GM12891 (cell line): ENCODE results near the gene CYTL1.
"Not testable (repeated sequence)": the region's sequence is repeated elsewhere in the genome, so short reads cannot be mapped to it uniquely, and the experiment has no call there.

ENCODE experiments used
- DNase-seq: peaks from one replicate; pipeline ENCODE4 v3.0.0; 2011; ENCODE audit warnings: low spot score; ENCODE audit not compliant: insufficient read length
- FAIRE-seq: peaks from 2 replicates; lab custom pipeline; 2011; peaks lifted over from hg19 to GRCh38; lab: Jason Lieb, UNC
- PAX5 ChIP-seq: IDR thresholded peaks from 2 replicates; pipeline ENCODE4 v1.6.1; 2011; ENCODE audit warnings: low read length, moderate library complexity, mild to moderate bottlenecking; ENCODE audit not compliant: insufficient read depth, severe bottlenecking
- POLR2A ChIP-seq: IDR thresholded peaks from 2 replicates; pipeline ENCODE4 v1.6.1; 2011; ENCODE audit warnings: low read depth, low read length, control low read depth
- POLR2AphosphoS5 ChIP-seq: IDR thresholded peaks from 2 replicates; pipeline ENCODE4 v1.6.1; 2011; ENCODE audit warnings: low read depth, low read length, control low read depth
- POU2F2 ChIP-seq: IDR thresholded peaks from 2 replicates; pipeline ENCODE4 v1.6.1; 2011; ENCODE audit warnings: low read depth, mild to moderate bottlenecking, control low read depth, low read length, moderate library complexity
- SPI1 ChIP-seq: IDR thresholded peaks from 2 replicates; pipeline ENCODE4 v1.6.1; 2011; ENCODE audit warnings: low read depth, low read length, control low read depth
- TAF1 ChIP-seq: IDR thresholded peaks from 2 replicates; pipeline ENCODE4 v1.6.1; 2011; ENCODE audit warnings: low read depth, low read length, control low read depth

Gene CYTL1

GRCh38 chr4:5020341-5020740, 1.1 kb upstream of the CYTL1 start:
- FAIRE-seq, result no peak
- TF ChIP-seq POLR2AphosphoS5 (no peak), POLR2A (no peak), POU2F2 (no peak), TAF1 (no peak), SPI1 (no peak), PAX5 (no peak)
- DNase-seq, result no peak

GRCh38 chr4:5019796-5020195, 538 bp upstream of the CYTL1 start:
- FAIRE-seq, result no peak
- TF ChIP-seq PAX5, result no peak
- TF ChIP-seq POLR2A, result no peak
- no peak for TF ChIP-seq SPI1
- TF ChIP-seq TAF1, result no peak
- no peak for TF ChIP-seq POU2F2
- no peak for TF ChIP-seq POLR2AphosphoS5
- DNase-seq, result no peak

DNA sequence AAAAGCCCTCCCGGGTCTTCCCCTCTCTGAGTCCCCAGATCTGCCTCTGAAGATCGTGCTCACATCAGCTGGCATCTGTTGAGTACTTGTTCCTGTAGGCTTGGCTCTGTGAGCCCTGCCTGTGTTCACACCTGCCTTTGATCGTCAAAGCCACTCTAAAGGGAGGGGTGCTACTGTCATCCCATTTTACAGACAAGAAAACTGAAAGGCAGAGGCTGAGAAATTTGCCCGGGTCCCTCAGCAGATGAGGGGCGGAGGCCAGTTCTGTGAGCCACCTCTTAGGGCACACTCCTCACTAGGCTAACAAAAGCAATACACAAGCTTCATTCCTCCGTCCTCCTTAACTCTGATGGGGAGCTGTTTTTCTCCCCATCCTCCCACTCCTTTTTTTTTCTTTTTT, 655 bp downstream of the CYTL1 start:
- no peak for TF ChIP-seq POU2F2
- no peak for TF ChIP-seq PAX5
- no peak for TF ChIP-seq POLR2AphosphoS5
- TF ChIP-seq POLR2A, result no peak
- TF ChIP-seq SPI1, result no peak
- no peak for TF ChIP-seq TAF1
- DNase-seq, result no peak
- FAIRE-seq, result no peak

DNA sequence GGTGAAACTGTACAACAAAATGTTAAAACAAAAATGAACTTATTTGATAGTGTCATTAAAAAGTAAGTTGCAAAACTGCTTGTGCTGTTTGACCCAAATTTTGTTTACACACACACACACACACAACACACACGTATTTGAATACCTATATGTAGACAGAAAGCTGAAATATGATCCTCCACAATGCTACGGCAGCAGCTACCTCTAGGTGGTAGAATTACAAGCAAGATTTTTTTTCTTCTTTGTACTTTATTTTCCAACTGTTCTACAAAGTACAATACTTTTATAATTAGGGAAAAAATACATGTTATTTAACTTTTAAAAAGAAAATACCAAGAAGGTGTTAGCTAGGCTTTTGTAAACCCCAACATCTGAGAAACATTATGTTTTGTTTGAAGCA, 1.2 kb downstream of the CYTL1 start:
- TF ChIP-seq PAX5 (no peak), SPI1 (no peak), POLR2A (no peak), TAF1 (no peak), POU2F2 (no peak), POLR2AphosphoS5 (no peak)
- FAIRE-seq (no peak), DNase-seq (no peak)

DNA sequence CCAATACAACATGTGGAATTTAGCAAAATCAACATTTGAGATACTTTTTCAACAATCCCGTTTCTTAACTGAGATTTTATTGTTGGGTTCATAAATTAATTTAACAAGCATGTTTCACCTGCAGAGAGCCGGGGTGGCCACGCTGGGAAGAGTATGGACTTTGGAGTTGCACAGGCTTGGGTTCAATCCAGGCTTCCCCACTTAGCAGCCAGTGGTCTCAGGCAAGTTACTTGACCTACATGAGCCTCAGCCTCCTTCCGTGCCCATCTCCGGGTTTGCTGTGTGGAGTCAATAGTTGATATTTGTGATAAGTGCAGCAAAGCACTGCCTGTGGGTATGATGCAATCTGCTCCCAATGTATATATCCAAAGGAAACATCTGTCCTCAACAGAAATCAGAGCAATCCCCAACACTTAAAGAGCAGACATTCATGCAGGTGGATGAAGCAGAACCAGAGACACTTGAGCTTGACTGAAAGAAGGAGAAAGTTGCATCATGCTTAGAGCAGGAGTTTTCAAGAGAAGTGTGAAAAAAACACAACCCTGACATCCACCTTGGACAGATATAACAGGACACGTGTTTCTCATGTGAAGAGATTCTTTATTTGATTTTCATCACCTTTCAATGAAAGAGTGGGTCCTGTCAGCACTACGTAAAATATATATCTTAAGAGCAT, 5.1 kb downstream of the CYTL1 start:
- no peak for FAIRE-seq
- no peak for TF ChIP-seq TAF1
- no peak for TF ChIP-seq PAX5
- no peak for TF ChIP-seq POLR2A
- no peak for TF ChIP-seq POU2F2
- no peak for TF ChIP-seq SPI1
- TF ChIP-seq POLR2AphosphoS5, result no peak
- DNase-seq, result no peak

DNA sequence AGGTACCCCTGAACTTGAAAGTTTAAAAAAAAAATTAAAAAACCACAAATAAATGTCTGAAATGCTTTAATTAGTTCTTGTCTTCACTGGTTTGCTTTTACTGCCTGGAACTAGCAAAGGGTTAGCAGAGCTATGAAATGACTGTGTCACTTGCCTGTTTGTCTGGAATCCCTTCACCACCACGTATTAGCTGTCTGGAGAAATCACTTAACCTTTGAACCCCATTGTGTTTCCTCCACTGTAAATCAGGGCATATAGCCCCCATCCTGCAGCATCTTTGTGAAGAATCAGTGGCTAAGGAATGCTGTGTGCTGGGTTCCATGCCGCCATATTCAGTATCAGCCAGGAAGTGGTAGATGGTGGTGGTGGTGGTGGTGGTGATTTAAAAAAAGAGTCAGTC, 6.3 kb downstream of the CYTL1 start:
- DNase-seq (no peak), FAIRE-seq (no peak)
- TF ChIP-seq TAF1 (no peak), POLR2A (no peak), PAX5 (no peak), SPI1 (no peak), POLR2AphosphoS5 (no peak), POU2F2 (no peak)

DNA sequence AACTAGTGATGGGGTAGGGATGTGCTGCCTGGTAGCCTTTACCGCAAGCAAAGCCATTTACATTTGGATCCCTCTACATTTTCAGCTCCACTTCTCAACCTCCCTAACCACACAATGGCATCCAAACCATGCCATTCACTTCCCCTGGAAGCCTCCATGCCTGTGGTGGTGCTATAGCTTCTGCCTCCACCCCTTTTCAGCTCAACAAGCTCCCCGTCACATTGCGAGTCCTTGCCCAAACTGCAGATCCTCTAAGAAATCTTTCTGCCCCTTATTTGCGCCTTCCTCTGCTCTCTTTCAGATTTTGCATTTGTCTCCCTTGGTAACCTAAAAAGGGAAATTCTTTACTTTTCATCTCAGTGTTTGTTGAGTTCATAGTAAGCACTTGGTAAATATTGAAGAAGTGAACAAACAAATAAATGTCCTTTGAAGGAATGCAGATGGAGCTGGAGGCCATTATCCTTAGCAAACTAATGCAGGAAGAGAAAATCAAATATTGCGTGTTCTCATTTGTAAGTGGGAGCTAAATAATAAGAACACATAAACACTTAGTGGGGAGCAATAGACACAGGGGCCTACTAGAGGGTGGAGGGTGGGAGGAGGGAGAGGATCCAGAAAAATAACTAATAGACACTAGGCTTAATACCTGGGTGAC, 6.9 kb downstream of the CYTL1 start:
- TF ChIP-seq PAX5 (no peak), POLR2AphosphoS5 (no peak), TAF1 (no peak), POU2F2 (no peak), POLR2A (no peak), SPI1 (no peak)
- FAIRE-seq, result no peak
- no peak for DNase-seq

- TF ChIP-seq PAX5 (no peak), POLR2AphosphoS5 (no peak), TAF1 (no peak), SPI1 (no peak)
- FAIRE-seq (no peak), DNase-seq (no peak)
Observed at GRCh38 chr4:5010984-5011383, 8.3 kb downstream of the CYTL1 start.

DNA sequence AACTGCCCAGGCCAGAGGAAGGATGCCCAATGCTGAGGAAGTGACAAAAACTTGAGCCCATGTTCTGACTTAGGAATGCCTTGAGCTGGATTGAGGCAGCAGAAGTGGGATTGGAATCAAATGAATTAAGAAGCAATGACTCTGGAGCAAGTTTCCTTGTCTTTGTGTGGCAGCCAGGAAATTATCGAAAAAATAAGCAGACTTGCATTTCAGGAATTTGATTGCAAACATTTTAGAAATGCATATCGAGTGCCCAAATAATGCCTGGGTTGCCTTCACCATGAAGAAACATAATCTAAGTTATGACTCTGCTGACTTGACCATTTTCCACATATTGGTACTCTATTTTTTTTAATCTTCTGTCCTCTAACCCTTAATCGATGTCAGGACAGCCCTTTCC, 9.5 kb downstream of the CYTL1 start:
- DNase-seq (no peak), FAIRE-seq (no peak)
- TF ChIP-seq TAF1, result no peak
- TF ChIP-seq POLR2A, result no peak
- no peak for TF ChIP-seq PAX5
- no peak for TF ChIP-seq SPI1

GRCh38 chr4:5006932-5007331, 12.3 kb downstream of the CYTL1 start:
- FAIRE-seq, result not testable (repeated sequence)

More at GRCh38 chr4:5006932-5007331, 12.3 kb downstream of the CYTL1 start:
- DNase-seq, result not testable (repeated sequence)
